Stomach (tissue), 9 donors: ENCODE results near the gene SH3D21. TPM values are rescaled to one million over a fixed set of nuclear protein-coding genes. Genes with fewer than 3 reads are reported as not detected.

Experiments
- DNase-seq, 2 donors: peaks; one replicate each; pipeline versions ENCODE4 v3.0.0 to v3.0.0-alpha.2; 2013 to 2019
- H3K27ac ChIP-seq, 5 donors: fragments of 200-600 bp in 4 of 5; sonication (generic) in 4 of 5; one replicate each; pipeline ENCODE4 v1.5.1; 2013 to 2019; ENCODE audit warnings: mild to moderate bottlenecking in 1 of 5, moderate library complexity in 1 of 5
- H3K27me3 ChIP-seq, 3 donors: fragments of 200-600 bp; sonication (generic); one replicate each; pipeline ENCODE4 v1.5.1; 2017 to 2019; ENCODE audit warnings: mixed run types in 1 of 3
- H3K36me3 ChIP-seq, 4 donors: fragments of 200-600 bp; sonication (generic); 1 replicate in 3 of 4; 2 replicates in 1 of 4; pipeline ENCODE4 v1.5.1; 2016 to 2019
- H3K4me1 ChIP-seq, 4 donors: fragments of 200-600 bp; sonication (generic); one replicate each; pipeline ENCODE4 v1.5.1; 2016 to 2019
- H3K4me3 ChIP-seq, 4 donors: fragments of 200-600 bp; sonication (generic) in 3 of 4; one replicate each; pipeline ENCODE4 v1.5.1; 2016 to 2019; ENCODE audit warnings: mild to moderate bottlenecking in 1 of 4
- H3K9me3 ChIP-seq, 4 donors: fragments of 200-600 bp; sonication (generic); one replicate each; pipeline ENCODE4 v1.5.1; 2016 to 2019
- CTCF ChIP-seq, 7 experiments: fragments of 450-650 bp in 4 of 7; fragments of 200-600 bp in 3 of 7; sonication (generic) in 3 of 7; IDR thresholded peaks; one replicate each; pipeline ENCODE4 v1.5.1; 2016 to 2019; ENCODE audit warnings: antibody characterized with exemption in 7 of 7, control low read depth in 2 of 7, mild to moderate bottlenecking in 1 of 7
- EP300 ChIP-seq: sonication (generic); formaldehyde crosslinking; IDR thresholded peaks from one replicate; pipeline ENCODE4 v1.6.1; 2017; ENCODE audit warnings: antibody characterized with exemption
- POLR2A ChIP-seq, 4 donors: fragments of 450-650 bp; IDR thresholded peaks; one replicate each; pipeline ENCODE4 v1.6.1; 2016; ENCODE audit warnings: antibody characterized with exemption in 4 of 4, control low read depth in 2 of 4, mild to moderate bottlenecking in 1 of 4, moderate library complexity in 1 of 4
- POLR2AphosphoS5 ChIP-seq, 3 donors: sonication (generic); formaldehyde crosslinking; IDR thresholded peaks; one replicate each; pipeline ENCODE4 v1.6.1; 2016; ENCODE audit warnings: antibody characterized with exemption in 3 of 3
- WGBS, 5 donors: extraction: QIAGEN DNeasy Blood & Tissue Kit in 3 of 5; methylation state at CpG; one replicate each; pipeline versions ENCODE4 v1.1.5 to v1.1.7; 2013 to 2018; 5-methylcytosine and 5-hydroxymethylcytosine counted together
- intact Hi-C: fragments of 100-400 bp; cut with DNase I; formaldehyde crosslinking; loops from one replicate; pipeline ENCODE4 v1.15.1; 2023; ENCODE audit warnings: low total_unique reads
- polyA plus RNA-seq, 3 donors: library from polyadenylated mRNA; stranded (reverse); fragments of 200-250 nt; gene quantifications; one replicate each; pipeline ENCODE4 v1.2.3, GENCODE V29; 2013
- total RNA-seq, 5 donors: library from RNA; depleted of rRNA; stranded (reverse); fragments of >200 nt; gene quantifications; one replicate each; pipeline versions ENCODE4 v1.1.0 to v1.2.3, GENCODE V29; 2014 to 2016
- donor health status: healthy with polysubstance abuse.
- donor health status: Bipolar disorder and iron deficiency.
- donor health status: healthy.

The SH3D21 gene
- total and polyA plus RNA-seq, 8 donors: 0.76 to 120 (median 3.5) TPM; not detected in 1

GRCh38 chr1:36354486-36354885, 48.3 kb downstream of the SH3D21 start:
- peaks cover 56 to 97% (median 86%) of the 10 kb centered on the region in 4 donors for H3K36me3 ChIP-seq
- H3K4me3 ChIP-seq: no peak overlapping the region
- H3K27me3 ChIP-seq: no peaks in the 10 kb centered on the region
- H3K4me1 ChIP-seq: peaks cover 33 to 48% (median 40%) of the 10 kb centered on the region in 4 donors
- DNase-seq: no peak
- H3K9me3 ChIP-seq: no peaks in the 10 kb centered on the region
- WGBS, 5 donors: 93 to 95% (median 95%) methylated on average over 8 to 11 of the region's 11 CpGs
- intact Hi-C loops: no loop called here
- TF ChIP-seq POLR2A (IDR thresholded peaks at IDR 0.05) (no peak), CTCF (IDR thresholded peaks at IDR 0.05) (no peak), EP300 (no peak), POLR2AphosphoS5 (IDR thresholded peaks at IDR 0.05) (no peak)
- H3K27ac ChIP-seq: no peak overlapping the region

GRCh38 chr1:36355811-36356210, 49.6 kb downstream of the SH3D21 start:
- H3K4me3 ChIP-seq: no peak overlapping the region
- no peaks in the 10 kb centered on the region for H3K27me3 ChIP-seq
- H3K36me3 ChIP-seq: peaks cover 56 to 95% (median 84%) of the 10 kb centered on the region in 4 donors
- H3K9me3 ChIP-seq: no peaks in the 10 kb centered on the region
- DNase-seq: no peak
- H3K4me1 ChIP-seq: peaks cover 24 to 38% (median 31%) of the 10 kb centered on the region in 4 donors
- TF ChIP-seq EP300: no peak
- no peak for TF ChIP-seq POLR2A (IDR thresholded peaks at IDR 0.05)
- no peak for TF ChIP-seq CTCF (IDR thresholded peaks at IDR 0.05)
- no peak for TF ChIP-seq POLR2AphosphoS5 (IDR thresholded peaks at IDR 0.05)
- H3K27ac ChIP-seq: no peak overlapping the region
- intact Hi-C loops: no loop called here
- WGBS, 5 donors: 72 to 80% (median 75%) methylated on average over 4 of the region's 4 CpGs

GRCh38 chr1:36358514-36359084, 52.4 kb downstream of the SH3D21 start:
- H3K9me3 ChIP-seq: no peaks in the 10 kb centered on the region
- H3K4me1 ChIP-seq: peaks cover 0 to 11% (median 5%) of the 10 kb centered on the region in 4 donors
- peaks cover 50 to 97% (median 92%) of the 10 kb centered on the region in 4 donors for H3K36me3 ChIP-seq
- WGBS, 5 donors: 86 to 92% (median 90%) methylated on average over 7 to 13 of the region's 13 CpGs
- H3K27ac ChIP-seq: no peak overlapping the region
- intact Hi-C loops: no loop called here
- no peak for DNase-seq
- H3K4me3 ChIP-seq: no peak overlapping the region
- TF ChIP-seq EP300: no peak
- no peak for TF ChIP-seq POLR2A (IDR thresholded peaks at IDR 0.05)
- TF ChIP-seq POLR2AphosphoS5 (IDR thresholded peaks at IDR 0.05): no peak
- no peak for TF ChIP-seq CTCF (IDR thresholded peaks at IDR 0.05)
- no peaks in the 10 kb centered on the region for H3K27me3 ChIP-seq

GRCh38 chr1:36359383-36359782, 53.2 kb downstream of the SH3D21 start:
- H3K9me3 ChIP-seq: no peaks in the 10 kb centered on the region
- H3K4me3 ChIP-seq: no peak overlapping the region
- peaks cover 0 to 11% (median 4%) of the 10 kb centered on the region in 4 donors for H3K4me1 ChIP-seq
- H3K27ac ChIP-seq: peak overlapping the region in 2 of 5 donors; percentile 49 to 50
- no peak for TF ChIP-seq CTCF (IDR thresholded peaks at IDR 0.05)
- TF ChIP-seq POLR2AphosphoS5 (IDR thresholded peaks at IDR 0.05): no peak
- TF ChIP-seq POLR2A (IDR thresholded peaks at IDR 0.05): no peak
- no peak for TF ChIP-seq EP300
- WGBS, 5 donors: 92 to 99% (median 93%) methylated on average over 5 of the region's 5 CpGs
- intact Hi-C loops: no loop called here
- no peaks in the 10 kb centered on the region for H3K27me3 ChIP-seq
- DNase-seq: no peak
- peaks cover 43 to 95% (median 85%) of the 10 kb centered on the region in 4 donors for H3K36me3 ChIP-seq
